NCI-H748 treated with DMSO at 0.1 percent for 48 hours (cell line): Measurements from ENCODE around the gene PGBD4.
"Not testable (repeated sequence)": the region's sequence is repeated elsewhere in the genome, so short reads cannot be mapped to it uniquely, and the experiment has no call there.

Source experiments
- DNase-seq: peaks from one replicate; lab custom pipeline; 2025; lab: John Stamatoyannopoulos, UW

Gene PGBD4

DNA sequence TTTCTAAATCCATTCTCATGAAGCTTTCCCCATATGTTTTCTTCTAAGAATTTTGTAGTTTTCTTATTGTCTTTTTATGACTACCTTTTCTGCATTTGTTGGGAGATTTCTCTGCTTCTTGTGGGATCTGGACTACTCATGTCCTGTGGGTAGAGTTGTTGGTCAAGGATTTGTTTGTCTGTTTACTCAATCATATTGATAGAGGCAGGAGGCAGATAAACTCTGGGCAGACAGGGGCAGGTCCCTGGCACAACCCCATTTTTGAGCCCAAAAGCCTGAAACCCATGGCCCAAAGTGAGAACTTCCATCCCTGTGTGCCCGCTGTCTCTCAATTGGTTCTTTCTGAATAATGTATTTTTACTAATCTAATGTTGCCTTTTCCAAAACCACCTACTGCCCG is 12.3 kb downstream of the PGBD4 start:
- no peak for DNase-seq

DNA sequence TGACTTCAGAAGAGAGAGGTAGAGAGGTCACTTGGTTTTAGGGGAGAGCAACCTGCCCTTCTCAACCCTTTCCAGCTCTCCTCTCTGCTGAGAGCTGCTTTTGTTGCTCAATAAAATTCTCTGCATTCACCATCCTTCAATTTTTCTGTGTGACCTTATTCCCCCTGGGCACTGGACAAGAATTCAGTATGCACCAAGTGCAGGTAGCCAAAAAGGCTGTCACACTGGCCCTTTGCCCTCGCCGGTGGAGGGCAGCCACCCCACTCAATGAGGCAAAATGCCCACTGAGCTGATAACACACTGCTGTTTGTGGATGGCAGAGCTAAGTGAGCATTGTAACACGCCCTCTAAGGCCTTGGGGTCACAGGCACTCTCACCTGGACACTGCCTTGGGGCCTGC is 12.9 kb downstream of the PGBD4 start:
- DNase-seq: no peak

DNA sequence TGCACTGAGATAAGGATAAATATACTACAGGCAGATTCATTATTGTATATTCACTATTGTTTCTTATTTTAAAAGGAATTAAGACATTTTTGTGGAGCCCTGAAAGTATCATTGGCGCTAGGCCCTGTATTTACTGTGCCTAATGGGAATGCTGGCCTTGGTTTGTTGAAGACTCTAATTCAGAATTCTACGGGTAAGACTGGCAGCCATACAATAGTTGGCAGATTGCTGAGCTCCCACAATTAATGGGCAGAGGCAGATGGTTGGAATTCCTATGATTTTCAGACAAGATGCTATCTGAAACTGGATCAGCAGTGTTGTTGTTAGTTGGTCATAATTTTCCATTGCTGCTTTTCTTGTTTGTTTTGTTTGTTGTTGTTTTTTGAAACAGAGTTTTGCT is 14.7 kb downstream of the PGBD4 start:
- DNase-seq: no peak

DNA sequence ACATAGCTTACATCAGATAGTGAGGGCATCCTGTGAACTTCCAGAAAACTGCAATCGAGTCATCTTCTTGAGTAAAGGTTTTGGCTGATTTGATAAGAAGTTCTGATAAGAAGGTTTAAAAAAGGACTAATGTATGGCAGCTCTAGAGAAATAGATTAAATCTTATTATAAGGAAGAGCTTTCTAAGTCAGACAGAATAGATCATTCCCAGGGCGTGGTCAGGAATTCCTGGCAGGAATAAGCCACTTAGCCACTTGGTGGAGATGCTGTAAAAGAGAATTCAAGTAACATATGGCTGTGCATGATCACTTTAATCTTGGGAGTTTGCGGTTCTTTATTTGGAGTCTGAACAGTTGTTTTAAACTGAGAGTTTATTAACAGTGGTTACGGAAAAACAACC is 17.4 kb downstream of the PGBD4 start:
- DNase-seq: no peak

GRCh38 chr15:34120420-34120819 is 18.5 kb downstream of the PGBD4 start:
- not testable (repeated sequence) for DNase-seq

DNA sequence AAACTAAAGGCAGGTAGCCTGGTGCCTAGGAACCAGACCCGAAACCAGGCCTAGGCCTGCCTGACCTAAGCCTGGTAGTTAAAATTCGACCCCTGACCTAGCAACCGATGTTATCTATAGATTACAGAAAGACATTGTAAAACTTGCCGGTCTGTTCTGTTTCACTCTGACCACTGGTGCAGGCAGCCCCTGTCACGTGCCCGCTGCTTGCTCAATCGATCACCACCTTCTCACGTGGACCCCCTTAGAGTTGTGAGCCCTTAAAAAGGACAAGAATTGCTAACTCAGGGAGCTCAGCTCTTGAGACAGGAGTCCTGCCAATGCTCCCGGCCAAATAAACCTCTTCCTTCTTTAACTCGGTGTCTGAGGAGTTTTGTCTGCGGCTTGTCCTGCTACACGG is 19.9 kb downstream of the PGBD4 start:
- DNase-seq: not testable (repeated sequence)

GRCh38 chr15:34122771-34123183 is 20.9 kb downstream of the PGBD4 start:
- DNase-seq: no peak

DNA sequence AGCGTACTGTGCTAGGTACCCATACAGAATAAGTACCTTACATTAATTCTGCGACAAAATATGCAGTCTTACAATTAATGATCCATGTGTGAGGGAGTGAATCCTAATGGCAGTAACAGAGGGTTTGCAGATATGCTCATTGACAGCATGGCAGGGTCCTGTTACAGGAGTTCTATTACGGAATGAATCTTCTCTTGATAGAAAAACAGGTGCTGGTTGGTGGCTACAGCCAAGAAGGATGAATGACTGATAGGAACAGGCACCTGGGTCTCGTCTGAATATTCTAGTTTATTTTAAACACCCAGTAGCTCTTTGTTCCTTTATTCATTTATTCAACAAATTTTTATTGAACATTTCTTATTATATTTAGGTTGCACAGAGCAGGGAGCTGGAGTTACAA is 22.8 kb downstream of the PGBD4 start:
- DNase-seq: no peak

DNA sequence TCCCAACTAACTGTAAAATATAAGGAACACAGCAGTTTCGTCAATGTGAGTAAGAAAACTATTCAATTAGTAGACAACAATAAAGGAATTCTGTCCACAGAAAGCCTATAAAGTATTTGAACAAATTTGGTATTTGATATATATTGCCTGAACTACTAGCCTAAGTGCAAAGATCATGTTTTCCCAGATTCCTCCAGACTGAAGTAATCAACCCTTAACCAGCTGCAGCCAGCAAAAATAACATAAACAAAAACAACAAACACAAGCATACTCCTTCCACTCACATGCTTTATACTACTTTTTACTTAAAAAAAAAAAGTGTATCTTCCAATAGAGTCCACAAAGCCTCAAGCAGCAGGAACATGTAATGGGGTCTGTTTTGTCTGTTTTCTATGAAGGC is 24.1 kb downstream of the PGBD4 start:
- no peak for DNase-seq

- DNase-seq: no peak
Observed at GRCh38 chr15:34126522-34126921, 24.6 kb downstream of the PGBD4 start.

- DNase-seq: no peak
Observed at GRCh38 chr15:34128898-34129297, 27.0 kb downstream of the PGBD4 start.

- DNase-seq: no peak
Observed at GRCh38 chr15:34132881-34133280, 31.0 kb downstream of the PGBD4 start.

GRCh38 chr15:34133511-34133910 is 31.6 kb downstream of the PGBD4 start:
- no peak for DNase-seq

DNA sequence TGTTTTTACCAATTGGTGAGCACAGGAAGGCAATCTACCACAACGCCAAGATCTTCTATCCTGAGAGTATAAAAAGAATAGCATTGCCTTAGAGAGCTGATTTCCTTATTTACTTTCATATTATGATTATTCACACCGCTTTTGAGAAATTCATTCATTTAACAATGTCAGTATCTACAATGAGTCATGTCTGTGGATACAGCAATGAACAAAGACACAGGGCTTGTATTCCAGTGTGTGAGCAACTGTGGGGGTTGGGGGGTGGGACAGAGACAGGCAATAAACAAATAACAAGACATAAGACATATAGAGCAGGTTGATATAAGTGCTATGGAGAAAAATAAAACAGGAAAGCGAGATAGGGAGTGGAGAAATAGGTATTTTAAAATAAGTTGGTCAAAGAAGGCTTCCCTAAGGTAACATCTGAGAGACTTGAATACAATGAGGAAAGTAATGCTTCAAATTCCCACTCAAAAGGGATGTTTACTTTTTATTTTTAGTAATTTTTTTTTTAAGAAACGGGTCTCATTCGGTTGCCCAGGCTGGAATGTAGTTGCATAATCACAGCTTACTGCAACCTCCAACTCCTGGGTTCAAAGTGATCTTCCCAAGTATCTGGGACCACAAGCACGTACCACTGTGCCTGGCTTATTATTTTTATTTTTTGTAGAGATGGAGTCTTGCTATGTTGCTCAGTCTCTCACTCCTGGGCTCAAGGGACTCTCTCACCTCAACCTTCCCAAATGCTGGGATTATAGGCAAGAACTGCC is 45.7 kb downstream of the PGBD4 start:
- no peak for DNase-seq

DNA sequence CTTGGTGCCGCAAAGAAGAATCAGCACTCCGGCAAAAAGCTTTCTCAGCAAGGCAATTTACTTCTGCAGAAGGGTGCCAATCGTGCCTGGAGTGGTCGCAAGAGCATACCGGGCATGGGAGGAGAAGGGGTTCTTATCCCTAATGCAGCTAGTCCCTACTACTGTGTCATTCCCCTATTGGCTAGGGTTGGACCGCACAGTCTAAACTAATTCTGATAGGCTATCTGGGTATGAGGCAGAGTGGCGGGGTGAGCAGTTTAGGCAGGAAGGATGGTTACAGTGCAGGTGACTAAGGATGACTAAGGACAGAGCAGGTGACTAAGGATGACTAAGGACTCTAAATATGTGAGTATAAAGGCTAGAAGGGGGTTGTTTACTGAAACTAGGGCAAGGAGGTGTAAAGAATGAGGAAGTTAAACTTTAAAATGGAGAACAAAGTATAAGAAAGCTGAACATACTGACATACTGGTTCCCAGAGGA is 52.9 kb downstream of the PGBD4 start:
- DNase-seq: no peak

GRCh38 chr15:34155859-34156258 is 54.0 kb downstream of the PGBD4 start:
- no peak for DNase-seq
